Testis (tissue), 2 donors: ENCODE results near the gene ZNF304.

Experiments used
- CTCF ChIP-seq, 3 experiments: fragments of 450-650 bp in 2 of 3; fragments of 200-600 bp in 1 of 3; sonication (generic) in 1 of 3; IDR thresholded peaks; one replicate each; pipeline ENCODE4 v1.5.1; 2016 to 2019; ENCODE audit warnings: antibody characterized with exemption in 3 of 3, mild to moderate bottlenecking in 2 of 3, moderate library complexity in 1 of 3
- POLR2A ChIP-seq: fragments of 450-650 bp; IDR thresholded peaks from one replicate; pipeline ENCODE4 v1.6.1; 2017; ENCODE audit warnings: antibody characterized with exemption, mild to moderate bottlenecking, moderate library complexity

DNA sequence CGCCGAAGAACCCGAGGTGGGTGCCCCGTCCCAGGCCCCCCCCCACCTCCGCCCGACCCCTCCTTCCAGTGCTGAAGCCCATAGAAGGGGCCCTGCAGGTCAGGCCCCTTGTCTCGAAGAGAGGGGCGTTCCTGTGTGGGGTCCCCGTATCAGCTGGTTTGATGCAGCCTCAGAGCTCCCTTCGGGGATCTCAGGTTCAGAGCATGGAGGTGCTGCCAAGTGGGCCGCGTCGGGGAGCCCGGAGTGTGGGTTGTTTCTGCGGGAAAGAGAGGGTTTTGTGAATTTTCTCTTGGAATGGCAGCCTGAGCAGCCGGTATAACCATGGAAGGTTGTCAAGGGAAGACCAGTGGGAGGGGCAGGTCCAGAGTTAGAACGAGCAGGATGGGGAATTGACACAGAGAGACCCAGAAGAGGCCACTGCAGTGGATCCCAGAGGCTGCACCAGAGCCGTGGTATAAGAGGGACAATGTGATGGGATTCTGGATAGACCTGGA is 12.7 kb downstream of the ZNF304 start:
- TF ChIP-seq CTCF (IDR thresholded peaks at IDR 0.05) (no peak), POLR2A (no peak)
